ENCODE measurements around the gene ILK. TPM values are rescaled to one million over a fixed set of nuclear protein-coding genes. Genes with fewer than 3 reads are reported as not detected.

Gene ILK
- total and polyA plus RNA-seq, 2 of the 13 experiments (the other 11 are each of a cell fraction or from before 2014, with no cell fraction given): 70.3 to 108 TPM

- TF ChIP-seq HNF4G (IDR thresholded peaks at IDR 0.05; ENCODE audit: borderline replicate concordance, low read depth, low read length) (no peak), HNF4G (CRISPR knock-in tag; IDR thresholded peaks at IDR 0.05; ENCODE audit: borderline replicate concordance, low read depth) (no peak), ZNF788 (CRISPR knock-in tag; IDR thresholded peaks at IDR 0.05; ENCODE audit: borderline replicate concordance) (peak; percentile 74; the same call in 1 of the 2 replicates), ZNF567 (CRISPR knock-in tag; IDR thresholded peaks at IDR 0.05; ENCODE audit: borderline replicate concordance) (no peak), U2AF1 (optimal IDR thresholded peaks at IDR 0.05; ENCODE audit: low read depth, low read length) (peak; percentile 20), ZNF883 (CRISPR knock-in tag; IDR thresholded peaks at IDR 0.05; ENCODE audit: not compliant biosample characterization) (no peak), RFX1 (IDR thresholded peaks at IDR 0.05) (no peak), FUBP1 (CRISPR knock-in tag; IDR thresholded peaks at IDR 0.05; ENCODE audit: borderline replicate concordance) (no peak), ZSCAN5A (CRISPR knock-in tag; IDR thresholded peaks at IDR 0.05; ENCODE audit: borderline replicate concordance) (no peak), IRF1 (CRISPR knock-in tag; IDR thresholded peaks at IDR 0.05; ENCODE audit: low read depth) (no peak), PCBP2 (optimal IDR thresholded peaks at IDR 0.05; ENCODE audit: low read depth, low read length, poor library complexity, severe bottlenecking) (no peak), ELF4 (CRISPR knock-in tag; IDR thresholded peaks at IDR 0.05; ENCODE audit: borderline replicate concordance) (no peak; the same call in 1 of the 2 replicates), CEBPG (CRISPR knock-in tag; IDR thresholded peaks at IDR 0.05) (no peak), ZSCAN30 (CRISPR knock-in tag; IDR thresholded peaks at IDR 0.05) (no peak), POGK (CRISPR knock-in tag; conservative IDR thresholded peaks at IDR 0.05) (no peak), SALL1 (CRISPR knock-in tag; IDR thresholded peaks at IDR 0.05) (peak; percentile 21; the same call in 1 of the 2 replicates), ZNF224 (CRISPR knock-in tag; IDR thresholded peaks at IDR 0.05) (no peak; the same call in 1 of the 2 replicates), HDAC1 (CRISPR knock-in tag; IDR thresholded peaks at IDR 0.05) (peak; percentile 47), IKZF5 (CRISPR knock-in tag; IDR thresholded peaks at IDR 0.05) (no peak), HMG20A (CRISPR knock-in tag; IDR thresholded peaks at IDR 0.05; ENCODE audit: borderline replicate concordance) (no peak), GZF1 (CRISPR knock-in tag; IDR thresholded peaks at IDR 0.05) (no peak), GLI4 (CRISPR knock-in tag; IDR thresholded peaks at IDR 0.05; ENCODE audit: borderline replicate concordance) (no peak), ZNF792 (CRISPR knock-in tag; IDR thresholded peaks at IDR 0.05) (peak; percentile 25; the same call in 1 of the 2 replicates), SAP130 (CRISPR knock-in tag; IDR thresholded peaks at IDR 0.05; ENCODE audit: low read depth) (peak; percentile 60; the same call in 1 of the 2 replicates), ZSCAN29 (CRISPR knock-in tag; conservative IDR thresholded peaks at IDR 0.05) (no peak; the same call in 1 of the 2 replicates)
Observed at GRCh38 chr11:6604081-6604626, 580 bp downstream of the ILK start (continued).
